Measurements from ENCODE around the gene TMEM61.

Gene TMEM61

GRCh38 chr1:54996359-54996868 lies 16.0 kb downstream of the TMEM61 start:
- H3K4me1 Mint-ChIP-seq, result peaks cover 7% of the 10 kb centered on the region
- ATAC-seq (ENCODE audit: low read depth) (peak; percentile 91), DNase-seq (ENCODE audit: low spot score in 2 of 2) (peak; percentile 59 to 68)
- peak overlapping the region; percentile 28 for H3K4me3 Mint-ChIP-seq
- peaks cover 29% of the 10 kb centered on the region for H3K27me3 Mint-ChIP-seq
- H3K9me3 Mint-ChIP-seq, result no peaks in the 10 kb centered on the region
- no peak overlapping the region for H3K27ac Mint-ChIP-seq
- no peaks in the 10 kb centered on the region for H3K36me3 Mint-ChIP-seq

GRCh38 chr1:54996869-54997710 lies 16.7 kb downstream of the TMEM61 start:
- Mint-ChIP-seq H3K9me3 (no peaks in the 10 kb centered on the region), H3K27ac (no peak overlapping the region), H3K36me3 (no peaks in the 10 kb centered on the region), H3K27me3 (peaks cover 29% of the 10 kb centered on the region), H3K4me3 (no peak overlapping the region), H3K4me1 (peaks cover 7% of the 10 kb centered on the region)
- DNase-seq (ENCODE audit: low spot score in 2 of 2) (no peak), ATAC-seq (ENCODE audit: low read depth) (peak; percentile 14)

GRCh38 chr1:54997711-54997986 lies 17.2 kb downstream of the TMEM61 start:
- Mint-ChIP-seq H3K4me3 (no peak overlapping the region), H3K36me3 (no peaks in the 10 kb centered on the region), H3K27ac (no peak overlapping the region), H3K27me3 (peaks cover 29% of the 10 kb centered on the region), H3K9me3 (no peaks in the 10 kb centered on the region), H3K4me1 (peaks cover 7% of the 10 kb centered on the region)
- ATAC-seq (ENCODE audit: low read depth), result no peak
- DNase-seq (ENCODE audit: low spot score in 2 of 2), result no peak

GRCh38 chr1:54998100-54998499 lies 17.7 kb downstream of the TMEM61 start:
- DNase-seq (ENCODE audit: low spot score in 2 of 2), result no peak
- ATAC-seq (ENCODE audit: low read depth), result no peak
- H3K27ac Mint-ChIP-seq, result no peak overlapping the region
- no peaks in the 10 kb centered on the region for H3K36me3 Mint-ChIP-seq
- no peaks in the 10 kb centered on the region for H3K9me3 Mint-ChIP-seq
- H3K27me3 Mint-ChIP-seq, result peaks cover 29% of the 10 kb centered on the region
- H3K4me1 Mint-ChIP-seq, result peaks cover 7% of the 10 kb centered on the region
- H3K4me3 Mint-ChIP-seq, result no peak overlapping the region

GRCh38 chr1:54998677-54999076 lies 18.2 kb downstream of the TMEM61 start, which contains the start of gene BSND:
Gene BSND, plus strand, starts transcription at chr1:54998933. Its CDS starts 254 bp downstream, at chr1:54999187.
- DNase-seq (ENCODE audit: low spot score in 2 of 2) (no peak), ATAC-seq (ENCODE audit: low read depth) (no peak)
- Mint-ChIP-seq H3K27me3 (peaks cover 29% of the 10 kb centered on the region), H3K36me3 (no peaks in the 10 kb centered on the region), H3K4me1 (peaks cover 7% of the 10 kb centered on the region), H3K4me3 (no peak within 1 kb of the TSS), H3K9me3 (no peaks in the 10 kb centered on the region), H3K27ac (no peak within 1 kb of the TSS)

- Mint-ChIP-seq H3K4me1 (peaks cover 7% of the 10 kb centered on the region), H3K36me3 (no peaks in the 10 kb centered on the region), H3K27me3 (peaks cover 24% of the 10 kb centered on the region), H3K27ac (no peak overlapping the region), H3K9me3 (no peaks in the 10 kb centered on the region), H3K4me3 (no peak overlapping the region)
- no peak for DNase-seq (ENCODE audit: low spot score in 2 of 2)
- ATAC-seq (ENCODE audit: low read depth), result no peak
Observed at GRCh38 chr1:55000110-55001085, 20.0 kb downstream of the TMEM61 start.

- H3K4me3 Mint-ChIP-seq, result no peak overlapping the region
- DNase-seq (ENCODE audit: low spot score in 2 of 2) (no peak), ATAC-seq (ENCODE audit: low read depth) (no peak)
- H3K4me1 Mint-ChIP-seq, result peaks cover 3% of the 10 kb centered on the region
- no peaks in the 10 kb centered on the region for H3K36me3 Mint-ChIP-seq
- peaks cover 16% of the 10 kb centered on the region for H3K27me3 Mint-ChIP-seq
- no peak overlapping the region for H3K27ac Mint-ChIP-seq
- H3K9me3 Mint-ChIP-seq, result no peaks in the 10 kb centered on the region
Observed at GRCh38 chr1:55001311-55001710, 20.9 kb downstream of the TMEM61 start.

- no peaks in the 10 kb centered on the region for H3K36me3 Mint-ChIP-seq
- no peak for ATAC-seq (ENCODE audit: low read depth)
- DNase-seq (ENCODE audit: low spot score in 2 of 2), result no peak
- H3K4me1 Mint-ChIP-seq, result no peaks in the 10 kb centered on the region
- H3K9me3 Mint-ChIP-seq, result no peaks in the 10 kb centered on the region
- no peak overlapping the region for H3K4me3 Mint-ChIP-seq
- no peak overlapping the region for H3K27ac Mint-ChIP-seq
- peaks cover 9% of the 10 kb centered on the region for H3K27me3 Mint-ChIP-seq
Observed at GRCh38 chr1:55002686-55003085, 22.3 kb downstream of the TMEM61 start.

- ATAC-seq (ENCODE audit: low read depth) (no peak), DNase-seq (ENCODE audit: low spot score in 2 of 2) (no peak)
- Mint-ChIP-seq H3K27ac (no peak overlapping the region), H3K4me3 (no peak overlapping the region), H3K36me3 (no peaks in the 10 kb centered on the region), H3K9me3 (no peaks in the 10 kb centered on the region), H3K27me3 (peaks cover 7% of the 10 kb centered on the region), H3K4me1 (no peaks in the 10 kb centered on the region)
Observed at GRCh38 chr1:55005351-55006140, 25.1 kb downstream of the TMEM61 start.

- Mint-ChIP-seq H3K4me3 (no peak overlapping the region), H3K27ac (no peak overlapping the region), H3K4me1 (no peaks in the 10 kb centered on the region), H3K27me3 (peaks cover 5% of the 10 kb centered on the region), H3K36me3 (no peaks in the 10 kb centered on the region), H3K9me3 (no peaks in the 10 kb centered on the region)
- ATAC-seq (ENCODE audit: low read depth) (no peak), DNase-seq (ENCODE audit: low spot score in 2 of 2) (no peak)
Observed at GRCh38 chr1:55006931-55007330, 26.5 kb downstream of the TMEM61 start.

GRCh38 chr1:55007625-55008024 lies 27.2 kb downstream of the TMEM61 start:
- Mint-ChIP-seq H3K4me3 (no peak overlapping the region), H3K4me1 (no peaks in the 10 kb centered on the region), H3K36me3 (no peaks in the 10 kb centered on the region), H3K9me3 (no peaks in the 10 kb centered on the region), H3K27me3 (peaks cover 5% of the 10 kb centered on the region), H3K27ac (no peak overlapping the region)
- ATAC-seq (ENCODE audit: low read depth), result no peak
- DNase-seq (ENCODE audit: low spot score in 2 of 2), result no peak

- H3K9me3 Mint-ChIP-seq, result no peaks in the 10 kb centered on the region
Observed at GRCh38 chr1:55010194-55010886, 29.9 kb downstream of the TMEM61 start.

GRCh38 chr1:55010887-55011217 lies 30.4 kb downstream of the TMEM61 start:
- Mint-ChIP-seq H3K36me3 (no peaks in the 10 kb centered on the region), H3K4me3 (no peak overlapping the region), H3K27me3 (peaks cover 13% of the 10 kb centered on the region), H3K4me1 (no peaks in the 10 kb centered on the region), H3K27ac (no peak overlapping the region), H3K9me3 (no peaks in the 10 kb centered on the region)
- ATAC-seq (ENCODE audit: low read depth), result no peak
- DNase-seq (ENCODE audit: low spot score in 2 of 2), result no peak

More at GRCh38 chr1:55010194-55010886, 29.9 kb downstream of the TMEM61 start:
- ATAC-seq (ENCODE audit: low read depth), result no peak
- peaks cover 9% of the 10 kb centered on the region for H3K27me3 Mint-ChIP-seq
- H3K27ac Mint-ChIP-seq, result no peak overlapping the region
- H3K4me3 Mint-ChIP-seq, result no peak overlapping the region
- DNase-seq (ENCODE audit: low spot score in 2 of 2), result no peak
- H3K4me1 Mint-ChIP-seq, result no peaks in the 10 kb centered on the region
- H3K36me3 Mint-ChIP-seq, result no peaks in the 10 kb centered on the region
